ENCODE results near the gene RAPGEF4. TPM values are rescaled to one million over a fixed set of nuclear protein-coding genes. Genes with fewer than 3 reads are reported as not detected.
A peak's percentile ranks its signal among the peaks of the same experiment; 100 is the strongest.

Gene RAPGEF4
- 1 to 10 TPM; 1.1 TPM for total RNA-seq

GRCh38 chr2:172735582-172736423 is at the start of gene RAPGEF4:
Gene RAPGEF4, plus strand, starts transcription at chr2:172735845. Its CDS starts 139 bp downstream, at chr2:172735984.
- Mint-ChIP-seq H3K27me3 (peaks cover 67% of the 10 kb centered on the region), H3K27ac (no peak within 1 kb of the TSS), H3K4me3 (peak within 1 kb of the TSS; percentile 65), H3K9me3 (no peaks in the 10 kb centered on the region), H3K36me3 (no peaks in the 10 kb centered on the region), H3K4me1 (peaks cover 6% of the 10 kb centered on the region)
- ATAC-seq (ENCODE audit: low read depth): peak; percentile 45
- POLR2A ChIA-PET: no interaction called here
- peak; percentile 41 for DNase-seq

GRCh38 chr2:172693037-172693436 is 42.6 kb upstream of the RAPGEF4 start:
- ATAC-seq (ENCODE audit: low read depth) (peak; percentile 50), DNase-seq (no peak)
- Mint-ChIP-seq H3K9me3 (peaks cover 8% of the 10 kb centered on the region), H3K27me3 (no peaks in the 10 kb centered on the region), H3K27ac (peak overlapping the region; percentile 59), H3K36me3 (peaks cover 3% of the 10 kb centered on the region), H3K4me1 (peaks cover 21% of the 10 kb centered on the region), H3K4me3 (peak overlapping the region; percentile 51)
- POLR2A ChIA-PET: no interaction called here

- no peaks in the 10 kb centered on the region for H3K27me3 Mint-ChIP-seq
- peaks cover 27% of the 10 kb centered on the region for H3K4me1 Mint-ChIP-seq
- peaks cover 3% of the 10 kb centered on the region for H3K36me3 Mint-ChIP-seq
Measured at GRCh38 chr2:172693529-172694455, 41.9 kb upstream of the RAPGEF4 start.

GRCh38 chr2:172697296-172697695 is 38.3 kb upstream of the RAPGEF4 start:
- Mint-ChIP-seq H3K4me1 (peaks cover 24% of the 10 kb centered on the region), H3K4me3 (no peak overlapping the region), H3K36me3 (no peaks in the 10 kb centered on the region), H3K9me3 (no peaks in the 10 kb centered on the region), H3K27me3 (no peaks in the 10 kb centered on the region), H3K27ac (no peak overlapping the region)
- POLR2A ChIA-PET: no interaction called here
- ATAC-seq (ENCODE audit: low read depth) (no peak), DNase-seq (no peak)

More at GRCh38 chr2:172693529-172694455, 41.9 kb upstream of the RAPGEF4 start:
- H3K27ac Mint-ChIP-seq: peak overlapping the region; percentile 70
- no peak for DNase-seq
- peak overlapping the region; percentile 51 for H3K4me3 Mint-ChIP-seq
- POLR2A ChIA-PET: no interaction called here
- peaks cover 5% of the 10 kb centered on the region for H3K9me3 Mint-ChIP-seq
- ATAC-seq (ENCODE audit: low read depth): peak; percentile 35

- H3K4me3 Mint-ChIP-seq: no peak overlapping the region
- H3K9me3 Mint-ChIP-seq: no peaks in the 10 kb centered on the region
- peaks cover 20% of the 10 kb centered on the region for H3K4me1 Mint-ChIP-seq
- DNase-seq (no peak), ATAC-seq (ENCODE audit: low read depth) (peak; percentile 90)
- H3K27me3 Mint-ChIP-seq: no peaks in the 10 kb centered on the region
- POLR2A ChIA-PET: no interaction called here
- no peaks in the 10 kb centered on the region for H3K36me3 Mint-ChIP-seq
- H3K27ac Mint-ChIP-seq: no peak overlapping the region
Measured at GRCh38 chr2:172698041-172698863, 37.4 kb upstream of the RAPGEF4 start.

GRCh38 chr2:172701250-172701649 is 34.4 kb upstream of the RAPGEF4 start:
- Mint-ChIP-seq H3K9me3 (no peaks in the 10 kb centered on the region), H3K27ac (no peak overlapping the region), H3K4me3 (no peak overlapping the region), H3K4me1 (peaks cover 14% of the 10 kb centered on the region), H3K36me3 (no peaks in the 10 kb centered on the region), H3K27me3 (peaks cover 2% of the 10 kb centered on the region)
- POLR2A ChIA-PET: no interaction called here
- DNase-seq: no peak
- no peak for ATAC-seq (ENCODE audit: low read depth)

GRCh38 chr2:172702451-172702850 is 33.2 kb upstream of the RAPGEF4 start:
- ATAC-seq (ENCODE audit: low read depth) (no peak), DNase-seq (no peak)
- Mint-ChIP-seq H3K36me3 (no peaks in the 10 kb centered on the region), H3K27me3 (peaks cover 2% of the 10 kb centered on the region), H3K4me1 (peaks cover 12% of the 10 kb centered on the region), H3K4me3 (no peak overlapping the region), H3K27ac (no peak overlapping the region), H3K9me3 (no peaks in the 10 kb centered on the region)
- POLR2A ChIA-PET: no interaction called here

GRCh38 chr2:172704072-172704936 is 31.3 kb upstream of the RAPGEF4 start:
- no peaks in the 10 kb centered on the region for H3K36me3 Mint-ChIP-seq
- DNase-seq: no peak
- POLR2A ChIA-PET: no interaction called here
- H3K27me3 Mint-ChIP-seq: peaks cover 9% of the 10 kb centered on the region
- H3K4me3 Mint-ChIP-seq: no peak overlapping the region
- H3K9me3 Mint-ChIP-seq: no peaks in the 10 kb centered on the region
- ATAC-seq (ENCODE audit: low read depth): no peak
- peaks cover 1% of the 10 kb centered on the region for H3K4me1 Mint-ChIP-seq
- no peak overlapping the region for H3K27ac Mint-ChIP-seq

- ATAC-seq (ENCODE audit: low read depth) (no peak), DNase-seq (no peak)
- Mint-ChIP-seq H3K27me3 (peaks cover 9% of the 10 kb centered on the region), H3K4me3 (no peak overlapping the region), H3K4me1 (peaks cover 1% of the 10 kb centered on the region), H3K27ac (no peak overlapping the region), H3K36me3 (no peaks in the 10 kb centered on the region), H3K9me3 (no peaks in the 10 kb centered on the region)
- POLR2A ChIA-PET: no interaction called here
Measured at GRCh38 chr2:172705352-172705751, 30.3 kb upstream of the RAPGEF4 start.

- no peak for ATAC-seq (ENCODE audit: low read depth)
- Mint-ChIP-seq H3K9me3 (no peaks in the 10 kb centered on the region), H3K4me1 (peaks cover 1% of the 10 kb centered on the region), H3K27ac (no peak overlapping the region), H3K36me3 (no peaks in the 10 kb centered on the region), H3K27me3 (peaks cover 9% of the 10 kb centered on the region), H3K4me3 (no peak overlapping the region)
- no peak for DNase-seq
- POLR2A ChIA-PET: no interaction called here
Measured at GRCh38 chr2:172708247-172708646, 27.4 kb upstream of the RAPGEF4 start.

GRCh38 chr2:172709566-172710291 is 25.9 kb upstream of the RAPGEF4 start:
- no peaks in the 10 kb centered on the region for H3K36me3 Mint-ChIP-seq
- peaks cover 9% of the 10 kb centered on the region for H3K27me3 Mint-ChIP-seq
- no peaks in the 10 kb centered on the region for H3K4me1 Mint-ChIP-seq
- POLR2A ChIA-PET: no interaction called here
- ATAC-seq (ENCODE audit: low read depth): no peak
- no peak overlapping the region for H3K27ac Mint-ChIP-seq
- no peak overlapping the region for H3K4me3 Mint-ChIP-seq
- no peaks in the 10 kb centered on the region for H3K9me3 Mint-ChIP-seq
- no peak for DNase-seq

- POLR2A ChIA-PET: no interaction called here
- H3K9me3 Mint-ChIP-seq: no peaks in the 10 kb centered on the region
- no peak for ATAC-seq (ENCODE audit: low read depth)
- no peaks in the 10 kb centered on the region for H3K36me3 Mint-ChIP-seq
- H3K27me3 Mint-ChIP-seq: peaks cover 7% of the 10 kb centered on the region
- no peak overlapping the region for H3K27ac Mint-ChIP-seq
- H3K4me3 Mint-ChIP-seq: no peak overlapping the region
- no peak for DNase-seq
- no peaks in the 10 kb centered on the region for H3K4me1 Mint-ChIP-seq
Measured at GRCh38 chr2:172710584-172711047, 25.0 kb upstream of the RAPGEF4 start.

Data from activated naive CD8-positive, alpha-beta T cell treated with anti-CD3 and anti-CD28 coated beads, Interleukin-2, amount 10 ng/mL, durations not matched to agents 7 days and 5 days (primary cell).